B cell (primary cell): Measurements from ENCODE around the gene SUGCT. TPM values are rescaled to one million over a fixed set of nuclear protein-coding genes. Genes with fewer than 3 reads are reported as not detected.

Experiments used
- ATAC-seq: fragments of 200-7000 bp; cut with Tn5 transposase; one replicate; pipeline ENCODE4 v1.10.0; 2021; ENCODE audit warnings: low read depth, mild to moderate bottlenecking, moderate number of reproducible peaks, moderate library complexity
- CTCF ChIA-PET: fragments of 350-600 bp; sonication (Branson Sonifier 250); formaldehyde crosslinking; loops from one replicate; lab custom pipeline; 2021; ENCODE audit warnings: antibody characterized with exemption, inconsistent platforms; lab: Charles Lee
- POLR2A ChIA-PET: fragments of 350-600 bp; sonication (Branson Sonifier 250); formaldehyde crosslinking; loops from one replicate; lab custom pipeline; 2021; ENCODE audit warnings: antibody characterized with exemption; lab: Charles Lee
- DNase-seq: peaks from one replicate; pipeline ENCODE4 v3.0.0; 2013
- H2AFZ ChIP-seq: 2 replicates; pipeline ENCODE4 v1.6.1; 2012; ENCODE audit warnings: mild to moderate bottlenecking, low read depth, low read length; ENCODE audit not compliant: insufficient read depth, poor library complexity, severe bottlenecking
- H3K27ac ChIP-seq, 2 donors: 1 replicate in 1 of 2; 2 replicates in 1 of 2; pipeline ENCODE4 v1.5.1; 2012 to 2013; ENCODE audit warnings: low read length in 2 of 2, mild to moderate bottlenecking in 2 of 2, moderate library complexity in 1 of 2
- H3K27me3 ChIP-seq, 4 experiments: fragments of 200-600 bp in 1 of 4; sonication (generic) in 1 of 4; replicated peaks in 1 of 4; 1 replicate in 2 of 4; 2 replicates in 2 of 4; pipeline versions ENCODE4 v1.6.1 to v1.7.0; 2013 to 2016; ENCODE audit warnings: low read length in 3 of 4, mild to moderate bottlenecking in 2 of 4, mixed read lengths in 1 of 4, moderate library complexity in 1 of 4; ENCODE audit not compliant: insufficient read depth in 4 of 4, control insufficient read depth in 3 of 4; ENCODE audit errors: control extremely low read depth in 1 of 4
- H3K36me3 ChIP-seq, 2 experiments: replicated peaks in 1 of 2; 1 replicate in 1 of 2; 2 replicates in 1 of 2; pipeline versions ENCODE4 v1.6.1 to v1.7.1; 2013; ENCODE audit warnings: low read length in 1 of 2; ENCODE audit not compliant: insufficient read depth in 2 of 2, control insufficient read depth in 1 of 2; ENCODE audit errors: control extremely low read depth in 1 of 2, extremely low read depth in 1 of 2
- H3K4me1 ChIP-seq, 2 donors: fragments of 200-600 bp in 1 of 2; sonication (generic) in 1 of 2; 1 replicate in 1 of 2; 2 replicates in 1 of 2; pipeline versions ENCODE4 v1.5.1 to v1.6.1; 2013 to 2017; ENCODE audit warnings: low read length in 2 of 2; ENCODE audit not compliant: control insufficient read depth in 2 of 2, insufficient read depth in 2 of 2
- H3K4me2 ChIP-seq: replicated peaks from 2 replicates; pipeline ENCODE3; 2012; ENCODE audit warnings: mild to moderate bottlenecking, low read depth, low read length; ENCODE audit not compliant: poor library complexity, severe bottlenecking
- H3K4me3 ChIP-seq, 5 experiments: fragments of 200-600 bp in 1 of 5; sonication (generic) in 1 of 5; 1 replicate in 3 of 5; 2 replicates in 2 of 5; pipeline versions ENCODE4 v1.5.1 to v1.7.0; 2011 to 2016; ENCODE audit warnings: low read length in 4 of 5, mild to moderate bottlenecking in 4 of 5, low read depth in 2 of 5, control low read depth in 1 of 5, moderate library complexity in 1 of 5; ENCODE audit not compliant: insufficient read depth in 1 of 5; ENCODE audit errors: control extremely low read depth in 1 of 5, extremely low read depth in 1 of 5
- H3K79me2 ChIP-seq: fragments of 200-600 bp; sonication (generic); one replicate; pipeline ENCODE4 v1.6.0; 2016; ENCODE audit warnings: low read length; ENCODE audit not compliant: control insufficient read depth, insufficient read depth
- H3K9ac ChIP-seq: fragments of 200-600 bp; sonication (generic); 2 replicates; pipeline ENCODE4 v1.6.1; 2017; ENCODE audit warnings: mild to moderate bottlenecking, low read length, moderate library complexity
- H3K9me3 ChIP-seq, 3 donors: one replicate each; pipeline versions ENCODE4 v1.6.1 to v1.7.1; 2013; ENCODE audit warnings: low read length in 2 of 3; ENCODE audit not compliant: control insufficient read depth in 2 of 3, insufficient read depth in 1 of 3; ENCODE audit errors: control extremely low read depth in 1 of 3
- H4K20me1 ChIP-seq: 2 replicates; pipeline ENCODE4 v1.6.0; 2012; ENCODE audit warnings: mild to moderate bottlenecking, low read length; ENCODE audit not compliant: insufficient read depth, control insufficient read depth, poor library complexity, severe bottlenecking
- H3K27ac Mint-ChIP-seq: one replicate; pipeline ENCODE4 v1.8.0; 2021; ENCODE audit warnings: mixed read lengths
- H3K27me3 Mint-ChIP-seq: one replicate; pipeline ENCODE4 v1.8.0; 2021; ENCODE audit warnings: mixed read lengths
- H3K4me1 Mint-ChIP-seq: one replicate; pipeline ENCODE4 v1.8.0; 2021; ENCODE audit warnings: mixed read lengths
- H3K4me3 Mint-ChIP-seq: one replicate; pipeline ENCODE4 v1.8.0; 2021; ENCODE audit warnings: mixed read lengths
- H3K9me3 Mint-ChIP-seq: one replicate; pipeline ENCODE4 v1.8.0; 2022; ENCODE audit warnings: mixed read lengths; ENCODE audit not compliant: insufficient read depth
- CTCF ChIP-seq: fragments of 200-600 bp; IDR thresholded peaks from one replicate; pipeline ENCODE4 v1.8.0; 2022; ENCODE audit warnings: antibody characterized with exemption, mild to moderate bottlenecking
- EZH2 ChIP-seq: IDR thresholded peaks from 2 replicates; pipeline ENCODE4 v1.6.1; 2012; ENCODE audit warnings: borderline replicate concordance, low read depth, mild to moderate bottlenecking, moderate library complexity, low read length; ENCODE audit not compliant: insufficient read depth, poor library complexity, severe bottlenecking
- WGBS: methylation state at CpG from one replicate; pipeline ENCODE4 v1.1.5; 2013; ENCODE audit warnings: missing lambda C conversion rate; ENCODE audit not compliant: insufficient coverage; 5-methylcytosine and 5-hydroxymethylcytosine counted together
- intact Hi-C: fragments of 100-400 bp; cut with micrococcal nuclease; formaldehyde crosslinking; loops from one replicate; pipeline ENCODE4 v1.10.0; 2022
- polyA plus RNA-seq: library from polyadenylated mRNA; depleted of rRNA; stranded (reverse); fragments of >200 nt; gene quantifications from 2 replicates; pipeline ENCODE4 v1.2.3, GENCODE V29; 2012
- total RNA-seq, 2 donors: library from RNA; stranded (reverse); fragments of 120-200 nt in 1 of 2; gene quantifications; 1 replicate in 1 of 2; 2 replicates in 1 of 2; pipeline versions ENCODE4 v1.2.3 to v1.2.4, GENCODE V29; 2013 to 2022

The SUGCT gene
- total and polyA plus RNA-seq, 2 donors (not counting 1 experiment from before 2014, with no cell fraction given): 0.19 to 0.86 TPM

DNA sequence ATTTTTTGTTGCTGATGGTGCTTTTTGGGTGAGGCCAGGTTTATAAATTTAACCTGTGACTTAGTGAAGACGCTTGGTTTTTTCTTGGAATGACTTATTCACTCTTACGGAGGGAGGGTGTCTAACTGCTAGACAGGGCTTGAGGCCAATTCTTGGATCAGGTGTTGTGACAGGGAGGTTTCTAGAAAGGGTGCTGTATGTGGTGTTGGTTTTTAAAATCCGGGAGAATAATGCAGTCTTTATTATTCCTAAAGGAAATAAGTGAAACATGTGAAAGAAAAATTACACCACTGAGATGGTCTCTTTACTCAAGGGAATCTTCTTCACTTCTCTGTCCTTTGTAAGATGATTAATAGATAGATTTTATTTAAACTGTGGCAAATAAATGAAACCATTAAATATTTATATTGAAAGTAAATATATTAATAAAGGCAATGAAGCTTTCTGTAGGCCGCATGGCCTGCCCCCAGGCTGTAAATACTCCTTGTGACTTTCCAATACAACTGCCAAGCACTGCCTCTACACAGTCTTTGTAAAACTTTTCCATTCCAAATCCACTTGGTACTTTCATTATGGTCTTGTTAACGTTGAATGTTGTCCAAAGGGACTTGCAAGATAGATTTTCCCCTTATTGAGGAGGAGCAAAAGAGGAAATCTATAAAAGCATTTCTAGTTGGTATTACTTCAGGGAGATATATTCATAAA lies 323.1 kb downstream of the SUGCT start:
- H2AFZ ChIP-seq: no peak overlapping the region
- H3K27me3 ChIP-seq: no peaks in the 10 kb centered on the region
- ATAC-seq (no peak), DNase-seq (no peak)
- WGBS: 95% methylated on average over 2 of the region's 5 CpGs
- intact Hi-C loops: no loop called here
- no peak overlapping the region for H3K4me2 ChIP-seq
- Mint-ChIP-seq H3K4me1 (no peaks in the 10 kb centered on the region), H3K4me3 (no peak overlapping the region), H3K27ac (no peak overlapping the region), H3K9me3 (no peaks in the 10 kb centered on the region), H3K27me3 (no peaks in the 10 kb centered on the region)
- no peak overlapping the region for H3K27ac ChIP-seq
- H3K4me3 ChIP-seq: no peak overlapping the region
- TF ChIP-seq EZH2 (no peak), CTCF (no peak)
- H4K20me1 ChIP-seq: no peaks in the 10 kb centered on the region
- ChIA-PET POLR2A (no interaction called here), CTCF (no interaction called here)
- H3K79me2 ChIP-seq: no peaks in the 10 kb centered on the region
- no peaks in the 10 kb centered on the region for H3K4me1 ChIP-seq
- H3K36me3 ChIP-seq: no peaks in the 10 kb centered on the region
- H3K9ac ChIP-seq: no peak overlapping the region
- no peaks in the 10 kb centered on the region for H3K9me3 ChIP-seq

- Histone ChIP-seq H3K27ac (no peak overlapping the region), H3K4me3 (no peak overlapping the region), H3K9me3 (no peaks in the 10 kb centered on the region), H3K9ac (no peak overlapping the region), H3K27me3 (no peaks in the 10 kb centered on the region), H4K20me1 (no peaks in the 10 kb centered on the region), H3K79me2 (no peaks in the 10 kb centered on the region), H2AFZ (no peak overlapping the region), H3K4me2 (no peak overlapping the region), H3K4me1 (no peaks in the 10 kb centered on the region), H3K36me3 (no peaks in the 10 kb centered on the region)
- ATAC-seq: no peak
- Mint-ChIP-seq H3K27ac (no peak overlapping the region), H3K4me3 (no peak overlapping the region), H3K27me3 (no peaks in the 10 kb centered on the region), H3K4me1 (no peaks in the 10 kb centered on the region), H3K9me3 (no peaks in the 10 kb centered on the region)
- WGBS: 100% methylated on average over 2 of the region's 4 CpGs
- no peak for DNase-seq
- intact Hi-C loops: no loop called here
- ChIA-PET CTCF (no interaction called here), POLR2A (no interaction called here)
- TF ChIP-seq CTCF: no peak
- no peak for TF ChIP-seq EZH2
These were observed 328.6 kb downstream of the SUGCT start for GRCh38 chr7:40463446-40463845.
